ENCODE measurements around the gene ADCY4. TPM values are rescaled to one million over a fixed set of nuclear protein-coding genes. Genes with fewer than 3 reads are reported as not detected.

ADCY4 gene
- total RNA-seq, 1 donor from 2014 or later: 9.9 TPM

DNA sequence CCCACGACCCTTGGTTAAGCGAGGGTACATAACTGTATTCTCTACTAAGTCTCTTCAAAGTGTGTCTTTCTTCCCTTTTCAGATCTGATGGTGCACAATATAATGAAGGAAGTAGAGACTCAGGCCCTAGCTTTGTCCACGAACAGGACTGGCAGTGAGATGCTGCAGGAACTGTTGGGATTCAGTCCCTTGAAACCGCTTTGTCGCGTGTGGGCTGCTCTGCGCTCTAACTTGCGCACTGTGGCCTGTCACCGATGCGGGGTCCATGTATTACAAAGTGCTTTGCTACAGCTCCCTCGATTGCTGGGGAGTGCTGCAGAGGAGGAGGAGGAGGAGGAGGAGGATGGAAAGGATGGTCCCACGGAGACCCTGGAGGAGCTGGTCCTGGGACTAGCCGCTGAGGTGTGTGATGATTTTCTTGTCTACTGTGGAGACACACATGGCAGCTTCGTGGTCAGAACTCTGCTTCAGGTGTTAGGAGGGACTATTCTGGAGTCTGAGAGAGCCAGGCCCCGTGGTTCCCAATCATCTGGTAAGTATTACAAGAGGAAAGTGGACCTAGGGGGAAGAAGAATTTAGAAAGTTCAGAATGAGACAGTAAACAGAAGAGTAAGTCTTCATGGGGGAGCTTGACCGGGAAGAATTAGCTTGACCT lies 34.4 kb downstream of the ADCY4 start:
- H3K9ac ChIP-seq (ENCODE audit: low read depth in 1 of 3, low read length in 3 of 3): peak overlapping the region; percentile 93 to 97 (median 95)
- no peaks in the 10 kb centered on the region for H3K27me3 ChIP-seq (ENCODE audit: control insufficient read depth in 3 of 3, insufficient read depth in 3 of 3, low read length in 3 of 3)
- peaks cover 19 to 32% (median 26%) of the 10 kb centered on the region in 3 donors for H3K4me1 ChIP-seq (ENCODE audit: control insufficient read depth in 3 of 3, insufficient read depth in 3 of 3, low read length in 3 of 3)
- peaks cover 36 to 56% (median 51%) of the 10 kb centered on the region in 3 donors for H3K36me3 ChIP-seq (ENCODE audit: control insufficient read depth in 3 of 3, insufficient read depth in 3 of 3, low read length in 3 of 3)
- H3K9me3 ChIP-seq (ENCODE audit: control insufficient read depth in 3 of 3, low read length in 3 of 3): no peaks in the 10 kb centered on the region
- peak overlapping the region; percentile 82 for H3K27ac ChIP-seq (ENCODE audit: low read depth, low read length)
- peak overlapping the region; percentile 91 to 99 (median 97) for H3K4me3 ChIP-seq (ENCODE audit: low read length in 3 of 3)

DNA sequence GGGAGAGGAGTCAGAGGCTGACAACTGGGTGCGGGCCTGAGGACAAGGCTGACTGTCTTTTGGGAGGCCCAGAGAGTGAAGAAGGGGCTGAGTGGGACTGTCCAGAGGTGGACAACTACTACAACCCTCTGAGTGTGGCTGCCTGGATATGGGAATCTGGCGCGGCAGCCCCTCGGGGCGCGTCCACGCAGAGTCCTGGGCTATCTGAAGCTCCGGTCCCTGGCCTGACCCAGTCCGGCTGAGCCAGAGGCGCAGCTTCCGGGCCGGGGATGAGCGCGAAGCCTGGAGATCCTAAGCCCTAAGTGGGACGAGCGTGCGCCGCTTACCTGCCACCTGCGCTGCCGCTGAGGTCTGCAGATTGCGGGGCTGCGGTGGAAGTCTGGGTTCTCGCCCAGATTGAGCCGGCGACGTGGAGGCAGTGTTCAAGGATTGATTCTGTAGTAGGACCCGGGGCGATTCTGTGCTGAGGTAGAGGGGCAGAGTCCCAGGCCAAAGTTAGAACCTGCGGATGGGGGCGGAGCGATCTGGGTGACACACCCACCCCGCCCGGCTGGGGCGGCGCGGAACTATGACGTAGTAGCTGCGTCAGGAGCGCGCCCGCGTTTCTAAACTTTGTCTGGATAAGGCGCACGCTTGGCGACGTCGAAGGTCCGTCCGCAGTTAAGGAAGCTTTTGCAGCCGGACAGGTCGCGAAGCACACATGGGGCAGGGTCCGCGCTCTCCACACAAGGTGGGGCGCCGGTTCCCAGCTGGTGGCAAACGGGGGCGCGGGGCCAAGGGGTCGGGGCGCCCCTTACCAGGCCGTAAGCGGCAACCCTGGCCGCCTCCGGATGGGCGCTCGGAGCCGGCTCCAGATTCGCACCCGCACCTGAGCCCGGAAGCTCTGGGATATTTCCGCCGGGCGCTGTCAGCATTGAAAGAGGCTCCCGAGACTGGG lies 35.3 kb downstream of the ADCY4 start, which contains the start of the genes DHRS1 and NOP9:
Gene DHRS1, minus strand, starts transcription at position 526 of the 937 bp plus-strand sequence. CDS start 674 bp downstream, outside the sequence.
Gene NOP9, plus strand, starts transcription at position 596 of the 937 bp plus-strand sequence. Its CDS starts 105 bp downstream, at position 701.
- Histone ChIP-seq H3K9me3 (ENCODE audit: control insufficient read depth in 3 of 3, low read length in 3 of 3) (no peaks in the 10 kb centered on the region), H3K36me3 (ENCODE audit: control insufficient read depth in 3 of 3, insufficient read depth in 3 of 3, low read length in 3 of 3) (peaks cover 26 to 50% (median 43%) of the 10 kb centered on the region in 3 donors), H3K4me1 (ENCODE audit: control insufficient read depth in 3 of 3, insufficient read depth in 3 of 3, low read length in 3 of 3) (peaks cover 19 to 32% (median 26%) of the 10 kb centered on the region in 3 donors), H3K4me3 (ENCODE audit: low read length in 3 of 3) (peak within 1 kb of the TSS; percentile 91 to 99 (median 97)), H3K27me3 (ENCODE audit: control insufficient read depth in 3 of 3, insufficient read depth in 3 of 3, low read length in 3 of 3) (no peaks in the 10 kb centered on the region), H3K27ac (ENCODE audit: low read depth, low read length) (peak within 1 kb of the TSS; percentile 82), H3K9ac (ENCODE audit: low read depth in 1 of 3, low read length in 3 of 3) (peak within 1 kb of the TSS; percentile 93 to 97 (median 95))

DNA sequence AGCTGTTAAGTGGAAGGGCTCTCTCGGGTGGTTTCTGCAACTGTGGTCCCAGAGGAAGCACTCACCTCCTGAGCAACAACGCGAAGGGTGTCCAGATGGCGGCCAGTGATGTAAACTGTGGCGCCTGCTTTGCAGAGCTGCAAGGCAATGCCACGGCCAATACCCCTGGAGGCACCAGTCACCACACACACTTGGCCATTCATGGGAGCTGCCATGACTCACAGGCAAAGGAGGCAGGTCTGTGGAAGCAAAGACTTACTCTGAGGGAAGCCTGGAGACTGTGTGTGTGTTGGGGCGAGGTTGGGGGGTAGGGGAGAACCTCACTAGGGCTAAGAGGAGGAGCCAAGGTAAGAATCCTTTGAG lies 36.0 kb downstream of the ADCY4 start:
- H3K4me1 ChIP-seq (ENCODE audit: control insufficient read depth in 3 of 3, insufficient read depth in 3 of 3, low read length in 3 of 3): peaks cover 19 to 32% (median 26%) of the 10 kb centered on the region in 3 donors
- H3K27me3 ChIP-seq (ENCODE audit: control insufficient read depth in 3 of 3, insufficient read depth in 3 of 3, low read length in 3 of 3): no peaks in the 10 kb centered on the region
- no peaks in the 10 kb centered on the region for H3K9me3 ChIP-seq (ENCODE audit: control insufficient read depth in 3 of 3, low read length in 3 of 3)
- H3K9ac ChIP-seq (ENCODE audit: low read depth in 1 of 3, low read length in 3 of 3): peak overlapping the region; percentile 93 to 97 (median 95)
- H3K36me3 ChIP-seq (ENCODE audit: control insufficient read depth in 3 of 3, insufficient read depth in 3 of 3, low read length in 3 of 3): peaks cover 20 to 43% (median 37%) of the 10 kb centered on the region in 3 donors
- peak overlapping the region; percentile 82 for H3K27ac ChIP-seq (ENCODE audit: low read depth, low read length)
- peak overlapping the region; percentile 91 to 99 (median 97) for H3K4me3 ChIP-seq (ENCODE audit: low read length in 3 of 3)

DNA sequence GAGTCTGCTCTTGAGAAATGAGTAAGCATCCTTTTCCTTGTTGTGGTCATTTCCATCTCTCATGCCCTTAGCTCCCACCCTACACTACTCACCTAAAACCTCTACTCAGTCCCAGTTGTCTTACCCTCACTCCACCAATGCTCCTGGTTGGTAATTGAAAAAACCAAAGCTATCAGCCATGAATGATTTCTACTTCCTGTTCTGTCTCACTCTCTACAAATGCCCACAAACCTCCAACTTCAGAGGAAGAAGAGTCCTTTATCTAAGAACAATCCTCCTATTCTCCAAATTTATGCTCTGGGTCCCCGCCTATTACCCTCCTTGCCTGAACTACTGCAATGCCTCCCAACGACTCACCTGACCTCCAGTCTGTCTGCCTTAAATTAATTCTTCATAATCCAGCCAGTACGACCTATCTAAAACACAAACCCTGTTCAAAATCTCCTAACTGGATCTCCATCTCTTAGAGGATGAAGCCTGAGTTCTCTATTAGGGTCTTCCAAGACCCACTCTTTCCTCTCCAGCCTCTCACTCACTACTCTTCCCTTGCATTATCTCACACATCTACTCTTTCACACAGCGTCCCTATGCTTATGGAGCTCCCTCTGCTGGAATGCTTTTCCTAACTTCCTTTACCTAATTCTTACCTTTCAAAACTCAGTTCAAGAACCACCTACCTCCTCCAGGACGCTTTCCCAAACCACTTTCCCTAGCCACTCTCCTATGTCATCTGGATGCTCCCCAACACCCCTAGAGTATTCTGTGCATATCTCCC lies 37.5 kb downstream of the ADCY4 start:
- H3K4me3 ChIP-seq (ENCODE audit: low read length in 3 of 3): no peak overlapping the region
- no peaks in the 10 kb centered on the region for H3K9me3 ChIP-seq (ENCODE audit: control insufficient read depth in 3 of 3, low read length in 3 of 3)
- peaks cover 12 to 31% (median 27%) of the 10 kb centered on the region in 3 donors for H3K36me3 ChIP-seq (ENCODE audit: control insufficient read depth in 3 of 3, insufficient read depth in 3 of 3, low read length in 3 of 3)
- no peaks in the 10 kb centered on the region for H3K27me3 ChIP-seq (ENCODE audit: control insufficient read depth in 3 of 3, insufficient read depth in 3 of 3, low read length in 3 of 3)
- H3K4me1 ChIP-seq (ENCODE audit: control insufficient read depth in 3 of 3, insufficient read depth in 3 of 3, low read length in 3 of 3): peaks cover 19 to 32% (median 26%) of the 10 kb centered on the region in 3 donors
- no peak overlapping the region for H3K9ac ChIP-seq (ENCODE audit: low read depth in 1 of 3, low read length in 3 of 3)
- H3K27ac ChIP-seq (ENCODE audit: low read depth, low read length): no peak overlapping the region

DNA sequence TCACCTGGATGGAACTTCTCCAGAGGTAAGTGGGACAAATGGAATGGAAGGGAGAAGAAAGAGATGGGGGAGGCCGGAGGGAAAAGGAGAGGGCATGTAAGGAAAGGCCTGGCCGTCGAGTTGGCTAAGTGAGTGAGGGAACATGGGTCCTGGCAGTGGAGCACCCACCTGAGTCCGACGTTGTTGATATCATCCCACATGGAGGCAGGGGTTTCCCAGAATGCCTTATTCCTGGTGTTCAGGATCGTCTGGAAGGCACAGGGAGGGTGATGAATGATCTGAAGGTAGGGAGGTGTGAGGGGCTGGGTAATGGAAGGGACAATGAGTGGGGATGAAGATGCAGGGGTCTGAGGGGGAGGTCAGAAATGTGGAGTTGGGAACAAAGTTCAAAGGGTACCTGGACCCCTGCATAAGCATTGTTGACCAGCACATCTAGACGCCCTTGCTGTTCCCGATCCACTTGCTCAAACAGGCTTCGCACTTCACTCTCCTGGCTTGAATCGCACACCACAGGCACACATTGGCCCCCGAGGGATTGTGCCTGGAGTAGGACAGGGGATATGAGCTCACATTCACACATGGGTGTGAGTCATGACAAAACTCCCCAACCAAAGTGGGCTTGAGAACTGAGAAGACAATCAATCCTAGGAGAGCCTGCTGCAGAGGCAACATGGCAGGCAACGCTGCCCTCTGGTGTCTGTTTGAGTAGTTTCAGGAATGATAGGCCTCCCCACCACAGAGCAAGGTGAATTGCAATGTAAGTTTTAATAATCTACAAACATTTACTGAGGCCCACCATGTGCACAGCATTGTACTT lies 38.3 kb downstream of the ADCY4 start:
- Histone ChIP-seq H3K27ac (ENCODE audit: low read depth, low read length) (no peak overlapping the region), H3K36me3 (ENCODE audit: control insufficient read depth in 3 of 3, insufficient read depth in 3 of 3, low read length in 3 of 3) (peaks cover 8 to 30% (median 27%) of the 10 kb centered on the region in 3 donors), H3K4me3 (ENCODE audit: low read length in 3 of 3) (no peak overlapping the region), H3K27me3 (ENCODE audit: control insufficient read depth in 3 of 3, insufficient read depth in 3 of 3, low read length in 3 of 3) (no peaks in the 10 kb centered on the region), H3K4me1 (ENCODE audit: control insufficient read depth in 3 of 3, insufficient read depth in 3 of 3, low read length in 3 of 3) (peaks cover 19 to 32% (median 25%) of the 10 kb centered on the region in 3 donors), H3K9ac (ENCODE audit: low read depth in 1 of 3, low read length in 3 of 3) (peak overlapping the region in 1 of 3 donors; percentile 10), H3K9me3 (ENCODE audit: control insufficient read depth in 3 of 3, low read length in 3 of 3) (no peaks in the 10 kb centered on the region)

DNA sequence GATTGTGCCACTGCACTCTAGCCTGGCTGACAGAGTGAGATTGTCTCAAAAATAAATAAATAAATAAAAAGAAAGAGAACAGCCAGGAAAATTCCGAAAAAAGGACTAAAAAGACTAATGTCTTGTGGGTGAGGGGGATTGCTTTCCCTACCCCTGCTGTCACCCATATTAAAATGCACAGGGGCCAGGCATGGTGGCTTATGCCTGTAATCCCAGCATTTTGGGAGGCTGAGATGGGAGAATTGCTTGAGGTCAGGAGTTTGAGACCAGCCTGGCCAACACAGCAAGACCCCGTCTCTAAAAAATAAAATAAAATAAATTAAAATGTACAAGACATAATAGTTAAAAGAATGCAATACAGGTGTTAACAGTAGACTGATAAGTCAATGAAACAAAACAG lies 41.3 kb downstream of the ADCY4 start:
- Histone ChIP-seq H3K36me3 (ENCODE audit: control insufficient read depth in 3 of 3, insufficient read depth in 3 of 3, low read length in 3 of 3) (peaks cover 23 to 45% (median 43%) of the 10 kb centered on the region in 3 donors), H3K9me3 (ENCODE audit: control insufficient read depth in 3 of 3, low read length in 3 of 3) (no peaks in the 10 kb centered on the region), H3K4me1 (ENCODE audit: control insufficient read depth in 3 of 3, insufficient read depth in 3 of 3, low read length in 3 of 3) (peaks cover under 1 to 10% (median 2%) of the 10 kb centered on the region in 3 donors), H3K27me3 (ENCODE audit: control insufficient read depth in 3 of 3, insufficient read depth in 3 of 3, low read length in 3 of 3) (no peaks in the 10 kb centered on the region), H3K27ac (ENCODE audit: low read depth, low read length) (no peak overlapping the region), H3K9ac (ENCODE audit: low read depth in 1 of 3, low read length in 3 of 3) (no peak overlapping the region), H3K4me3 (ENCODE audit: low read length in 3 of 3) (no peak overlapping the region)

DNA sequence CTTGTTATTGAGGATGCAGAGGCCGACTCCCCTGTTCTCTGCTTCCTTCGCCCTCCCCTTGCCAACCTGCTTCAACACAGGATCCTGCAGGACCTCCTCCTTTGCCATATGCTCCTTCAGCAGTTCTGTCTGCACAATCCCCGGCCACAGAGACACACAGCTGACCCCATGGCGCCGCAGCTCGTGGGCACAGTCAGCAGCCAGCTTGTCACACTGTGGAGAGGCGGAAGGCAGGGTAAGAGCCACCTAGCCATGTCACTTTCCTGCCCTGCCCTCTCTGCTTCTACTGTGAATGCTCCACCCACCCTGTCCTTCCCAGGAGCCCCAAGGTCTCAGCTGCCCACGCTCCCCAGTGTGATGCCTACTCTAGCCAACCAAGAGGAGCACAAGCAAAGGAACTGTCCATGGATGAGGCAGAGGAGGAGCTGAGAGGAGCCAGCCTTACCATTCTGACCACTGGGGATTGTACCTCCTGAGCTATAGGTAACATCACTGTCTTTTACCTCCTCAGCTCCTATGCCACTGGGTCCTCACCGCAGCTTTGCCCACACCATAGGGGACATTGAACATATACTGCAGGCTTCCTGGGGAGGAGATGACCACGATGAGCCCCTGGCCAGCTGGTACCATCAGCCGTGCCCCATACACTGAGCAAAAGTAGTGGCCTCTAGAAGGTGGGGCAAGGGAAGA lies 42.6 kb downstream of the ADCY4 start:
- Histone ChIP-seq H3K27me3 (ENCODE audit: control insufficient read depth in 3 of 3, insufficient read depth in 3 of 3, low read length in 3 of 3) (no peaks in the 10 kb centered on the region), H3K4me3 (ENCODE audit: low read length in 3 of 3) (no peak overlapping the region), H3K36me3 (ENCODE audit: control insufficient read depth in 3 of 3, insufficient read depth in 3 of 3, low read length in 3 of 3) (peaks cover 23 to 45% (median 43%) of the 10 kb centered on the region in 3 donors), H3K9ac (ENCODE audit: low read depth in 1 of 3, low read length in 3 of 3) (no peak overlapping the region), H3K4me1 (ENCODE audit: control insufficient read depth in 3 of 3, insufficient read depth in 3 of 3, low read length in 3 of 3) (peaks cover 0 to 8% (median 2%) of the 10 kb centered on the region in 3 donors), H3K9me3 (ENCODE audit: control insufficient read depth in 3 of 3, low read length in 3 of 3) (no peaks in the 10 kb centered on the region), H3K27ac (ENCODE audit: low read depth, low read length) (no peak overlapping the region)

DNA sequence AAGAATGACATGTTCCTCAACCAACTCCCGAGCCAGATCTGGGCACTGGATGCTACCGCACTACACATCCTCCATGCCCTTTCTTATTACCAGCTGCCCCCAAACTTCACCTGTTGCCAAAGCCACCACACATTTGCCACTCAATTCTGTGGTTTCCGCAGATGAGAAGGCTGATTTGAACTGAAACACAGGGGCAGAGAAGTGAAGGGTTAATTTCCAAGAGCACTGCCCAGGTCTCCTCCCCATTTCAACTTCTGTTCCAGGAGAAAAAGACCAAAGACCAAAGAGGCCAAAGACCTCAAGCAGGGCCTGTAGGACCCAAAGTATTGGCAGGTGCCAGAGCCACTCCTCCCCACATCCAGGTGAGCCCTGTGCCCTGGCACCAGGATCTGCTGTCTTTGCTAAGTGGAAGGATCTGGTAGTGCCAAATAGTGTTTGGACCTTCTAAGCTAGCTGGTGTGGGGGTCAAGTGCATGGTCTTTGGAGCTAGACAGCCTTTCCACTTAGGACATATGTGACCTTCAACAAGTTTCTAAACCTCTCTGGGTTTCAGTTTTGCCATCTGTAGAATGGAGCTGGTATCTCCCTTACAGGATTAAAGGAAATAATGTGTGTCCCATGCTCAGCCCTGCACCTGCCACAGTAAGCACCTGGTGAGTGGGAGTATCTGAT lies 43.3 kb downstream of the ADCY4 start:
- H3K27me3 ChIP-seq (ENCODE audit: control insufficient read depth in 3 of 3, insufficient read depth in 3 of 3, low read length in 3 of 3): no peaks in the 10 kb centered on the region
- H3K4me1 ChIP-seq (ENCODE audit: control insufficient read depth in 3 of 3, insufficient read depth in 3 of 3, low read length in 3 of 3): peaks cover 0 to 1% (median under 1%) of the 10 kb centered on the region in 3 donors
- no peaks in the 10 kb centered on the region for H3K9me3 ChIP-seq (ENCODE audit: control insufficient read depth in 3 of 3, low read length in 3 of 3)
- H3K36me3 ChIP-seq (ENCODE audit: control insufficient read depth in 3 of 3, insufficient read depth in 3 of 3, low read length in 3 of 3): peaks cover 23 to 45% (median 43%) of the 10 kb centered on the region in 3 donors
- no peak overlapping the region for H3K27ac ChIP-seq (ENCODE audit: low read depth, low read length)
- H3K9ac ChIP-seq (ENCODE audit: low read depth in 1 of 3, low read length in 3 of 3): no peak overlapping the region
- no peak overlapping the region for H3K4me3 ChIP-seq (ENCODE audit: low read length in 3 of 3)
